ENCODE data around the gene SIGLEC5. TPM values are rescaled to one million over a fixed set of nuclear protein-coding genes. Genes with fewer than 3 reads are reported as not detected.

The SIGLEC5 gene
- total RNA-seq, 1 experiment from 2014 or later, result not detected

- Histone ChIP-seq H3K9me3 (ENCODE audit: low read depth, low read length, poor library complexity, severe bottlenecking) (no peaks in the 10 kb centered on the region), H3K36me3 (ENCODE audit: insufficient read depth, low read length, poor library complexity, severe bottlenecking) (no peaks in the 10 kb centered on the region), H3K4me3 (ENCODE audit: low read depth, low read length, poor library complexity, severe bottlenecking) (no peak overlapping the region), H3K27me3 (replicated peaks; ENCODE audit: insufficient read depth, low read depth, low read length, poor library complexity) (peaks cover 38% of the 10 kb centered on the region), H3K4me1 (ENCODE audit: insufficient read depth, low read length, poor library complexity, severe bottlenecking) (no peaks in the 10 kb centered on the region), H3K27ac (ENCODE audit: low read depth, low read length, poor library complexity, severe bottlenecking) (no peak overlapping the region)
- DNase-seq (ENCODE audit: low spot score), result no peak
- intact Hi-C loops (cut with micrococcal nuclease; ENCODE audit: unreplicated experiment), result no loop called here
- ChIA-PET CTCF (interaction anchor here (0.6 kb wide), 1 partner anchor 147 kb away, joined by 3 read pairs; no protein-coding TSS in a partner anchor), POLR2A (ENCODE audit: low non-redundant PET) (interaction anchor here (0.5 kb wide), 1 partner anchor 18 kb away, joined by 11 read pairs; no protein-coding TSS in a partner anchor)
- no TSS peak for BruUV-seq (replicated peaks)
- TF ChIP-seq EZH2 (IDR thresholded peaks at IDR 0.05; ENCODE audit: borderline replicate concordance, low read depth, low read length, poor library complexity, severe bottlenecking) (no peak), CTCF (conservative IDR thresholded peaks at IDR 0.05; ENCODE audit: low read depth, low read length) (no peak)
These were observed 15.4 kb downstream of the SIGLEC5 start for GRCh38 chr19:51614789-51615188.

- Histone ChIP-seq H3K27me3 (replicated peaks; ENCODE audit: insufficient read depth, low read depth, low read length, poor library complexity) (peaks cover 15% of the 10 kb centered on the region), H3K9me3 (ENCODE audit: low read depth, low read length, poor library complexity, severe bottlenecking) (no peaks in the 10 kb centered on the region), H3K4me1 (ENCODE audit: insufficient read depth, low read length, poor library complexity, severe bottlenecking) (no peaks in the 10 kb centered on the region), H3K27ac (ENCODE audit: low read depth, low read length, poor library complexity, severe bottlenecking) (no peak overlapping the region), H3K36me3 (ENCODE audit: insufficient read depth, low read length, poor library complexity, severe bottlenecking) (no peaks in the 10 kb centered on the region), H3K4me3 (ENCODE audit: low read depth, low read length, poor library complexity, severe bottlenecking) (no peak overlapping the region)
- POLR2A ChIA-PET (ENCODE audit: low non-redundant PET), result no interaction called here
- no peak for TF ChIP-seq EZH2 (IDR thresholded peaks at IDR 0.05; ENCODE audit: borderline replicate concordance, low read depth, low read length, poor library complexity, severe bottlenecking)
- no peak for TF ChIP-seq CTCF (conservative IDR thresholded peaks at IDR 0.05; ENCODE audit: low read depth, low read length)
- intact Hi-C loops (cut with micrococcal nuclease; ENCODE audit: unreplicated experiment), result no loop called here
- CTCF ChIA-PET, result no interaction called here
- no peak for DNase-seq (ENCODE audit: low spot score)
- BruUV-seq (replicated peaks), result no TSS peak
These were observed 19.6 kb downstream of the SIGLEC5 start for GRCh38 chr19:51610576-51610975.

GRCh38 chr19:51607920-51608562, 22.2 kb downstream of the SIGLEC5 start:
- peak; percentile 90 for TF ChIP-seq CTCF (conservative IDR thresholded peaks at IDR 0.05; ENCODE audit: low read depth, low read length)
- no peak for TF ChIP-seq EZH2 (IDR thresholded peaks at IDR 0.05; ENCODE audit: borderline replicate concordance, low read depth, low read length, poor library complexity, severe bottlenecking)
- DNase-seq (ENCODE audit: low spot score), result peak; percentile 83
- CTCF ChIA-PET, result interaction anchor here (0.6 to 0.8 kb wide), 2 partner anchors 14 to 49 kb away, joined by 3 to 4 read pairs; no protein-coding TSS in a partner anchor
- H3K4me1 ChIP-seq (ENCODE audit: insufficient read depth, low read length, poor library complexity, severe bottlenecking), result no peaks in the 10 kb centered on the region
- H3K36me3 ChIP-seq (ENCODE audit: insufficient read depth, low read length, poor library complexity, severe bottlenecking), result no peaks in the 10 kb centered on the region
- H3K9me3 ChIP-seq (ENCODE audit: low read depth, low read length, poor library complexity, severe bottlenecking), result no peaks in the 10 kb centered on the region
- no peaks in the 10 kb centered on the region for H3K27me3 ChIP-seq (replicated peaks; ENCODE audit: insufficient read depth, low read depth, low read length, poor library complexity)
- no peak overlapping the region for H3K4me3 ChIP-seq (ENCODE audit: low read depth, low read length, poor library complexity, severe bottlenecking)
- BruUV-seq (replicated peaks), result no TSS peak
- intact Hi-C loops (cut with micrococcal nuclease; ENCODE audit: unreplicated experiment), result loop anchor here (5.0 to 10.0 kb wide), 3 partner anchors 49 to 197 kb away; no protein-coding TSS in a partner anchor
- no peak overlapping the region for H3K27ac ChIP-seq (ENCODE audit: low read depth, low read length, poor library complexity, severe bottlenecking)
- POLR2A ChIA-PET (ENCODE audit: low non-redundant PET), result no interaction called here

Data from A673 (cell line).